Keratinocyte (primary cell): ENCODE data around the gene TSHZ2.

Experiments
- CTCF ChIP-seq, 3 experiments: IDR thresholded peaks in 1 of 3; conservative IDR thresholded peaks in 1 of 3; optimal IDR thresholded peaks in 1 of 3; 2 replicates in 2 of 3; 3 replicates in 1 of 3; pipeline versions ENCODE3 to v1.5.1; 2011; ENCODE audit warnings: low read length in 3 of 3, mild to moderate bottlenecking in 3 of 3, moderate library complexity in 2 of 3, control low read depth in 1 of 3, inconsistent platforms in 1 of 3; ENCODE audit not compliant: insufficient read depth in 2 of 3; ENCODE audit errors: extremely low read depth in 1 of 3
- EZH2 ChIP-seq: IDR thresholded peaks from one replicate; pipeline ENCODE4 v1.6.1; 2012; ENCODE audit warnings: inconsistent platforms, mild to moderate bottlenecking, low read length, moderate library complexity

GRCh38 chr20:53253668-53254067 is 281.5 kb downstream of the TSHZ2 start:
- TF ChIP-seq CTCF (optimal IDR thresholded peaks at IDR 0.05 in 1 of 3, IDR thresholded peaks at IDR 0.05 in 1 of 3, conservative IDR thresholded peaks at IDR 0.05 in 1 of 3; ENCODE audit: extremely low read depth in 1 of 3, insufficient read depth in 2 of 3, low read length in 3 of 3) (no peak), EZH2 (no peak)
